Stimulated activated CD8-positive, alpha-beta memory T cell treated with anti-CD3 and anti-CD28 coated beads, Interleukin-2, amount 100 ng/mL, for 48 hours (primary cell): ENCODE results near the gene TNK1.

ENCODE experiments used
- DNase-seq, 2 donors: peaks; one replicate each; pipeline ENCODE4 v3.0.0-alpha.2; 2020; ENCODE audit warnings: low read depth in 2 of 2

TNK1 gene

DNA sequence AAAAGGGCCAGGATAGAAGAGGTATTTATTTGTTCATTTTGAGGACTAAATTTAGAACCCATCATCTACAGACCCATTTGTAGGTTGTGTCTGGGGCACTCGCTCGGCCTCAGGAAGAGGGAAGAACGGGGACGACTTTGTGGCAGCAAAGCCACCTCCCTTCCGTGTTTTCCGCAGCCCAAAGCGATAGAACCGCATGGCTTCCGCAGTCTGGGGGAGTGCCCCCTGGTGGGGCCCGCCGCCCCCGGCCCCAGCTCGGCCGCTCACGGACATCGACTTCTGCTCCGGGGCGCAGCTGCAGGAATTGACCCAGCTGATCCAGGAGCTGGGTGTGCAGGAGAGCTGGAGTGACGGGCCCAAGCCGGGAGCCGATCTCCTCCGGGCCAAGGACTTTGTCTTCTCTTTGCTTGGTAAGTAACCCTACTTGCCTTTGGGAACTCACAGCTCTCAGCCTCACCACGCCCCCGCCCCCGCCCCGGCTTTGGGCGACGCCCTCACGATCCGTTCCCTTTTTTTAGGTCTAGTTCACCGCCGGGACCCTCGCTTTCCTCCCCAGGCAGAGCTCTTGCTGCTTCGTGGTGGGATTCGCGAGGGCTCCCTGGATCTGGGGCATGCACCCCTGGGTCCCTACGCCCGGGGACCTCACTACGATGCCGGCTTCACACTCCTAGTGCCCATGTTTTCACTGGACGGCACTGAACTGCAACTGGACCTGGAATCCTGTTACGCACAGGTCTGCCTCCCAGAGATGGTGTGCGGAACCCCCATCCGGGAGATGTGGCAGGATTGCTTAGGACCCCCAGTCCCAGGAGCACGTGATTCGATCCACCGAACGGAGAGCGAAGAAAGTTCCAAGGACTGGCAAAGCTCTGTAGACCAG is 55.0 kb downstream of the TNK1 start:
- DNase-seq: peak in 1 of 2 donors; percentile 34

GRCh38 chr17:7436556-7437368 is 55.9 kb downstream of the TNK1 start:
- peak; percentile 73 to 76 for DNase-seq

DNA sequence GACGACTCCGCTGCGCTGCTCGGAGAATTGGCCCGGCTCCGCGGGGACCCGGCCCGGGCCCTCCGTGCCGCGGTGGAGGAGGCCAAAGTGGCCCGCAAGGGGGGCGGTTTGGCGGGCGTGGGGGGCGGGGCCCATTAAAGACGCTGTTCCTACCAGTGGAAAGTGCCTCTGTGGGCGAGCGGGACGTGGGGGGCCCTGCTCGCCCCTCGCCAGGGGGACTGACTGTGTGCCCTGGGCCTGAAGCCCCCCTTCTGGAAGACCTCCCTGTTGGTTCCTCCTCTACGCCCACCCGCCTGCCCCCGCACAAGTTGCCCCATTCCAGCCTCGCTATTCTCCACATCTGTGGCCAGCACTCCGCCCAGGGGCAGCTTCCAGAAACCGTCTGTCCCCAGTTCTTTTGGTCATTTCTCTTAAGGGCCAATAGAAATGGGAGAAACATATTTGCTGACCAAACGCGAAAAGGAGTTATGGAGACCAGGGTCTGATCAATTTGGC is 56.5 kb downstream of the TNK1 start:
- DNase-seq: no peak

DNA sequence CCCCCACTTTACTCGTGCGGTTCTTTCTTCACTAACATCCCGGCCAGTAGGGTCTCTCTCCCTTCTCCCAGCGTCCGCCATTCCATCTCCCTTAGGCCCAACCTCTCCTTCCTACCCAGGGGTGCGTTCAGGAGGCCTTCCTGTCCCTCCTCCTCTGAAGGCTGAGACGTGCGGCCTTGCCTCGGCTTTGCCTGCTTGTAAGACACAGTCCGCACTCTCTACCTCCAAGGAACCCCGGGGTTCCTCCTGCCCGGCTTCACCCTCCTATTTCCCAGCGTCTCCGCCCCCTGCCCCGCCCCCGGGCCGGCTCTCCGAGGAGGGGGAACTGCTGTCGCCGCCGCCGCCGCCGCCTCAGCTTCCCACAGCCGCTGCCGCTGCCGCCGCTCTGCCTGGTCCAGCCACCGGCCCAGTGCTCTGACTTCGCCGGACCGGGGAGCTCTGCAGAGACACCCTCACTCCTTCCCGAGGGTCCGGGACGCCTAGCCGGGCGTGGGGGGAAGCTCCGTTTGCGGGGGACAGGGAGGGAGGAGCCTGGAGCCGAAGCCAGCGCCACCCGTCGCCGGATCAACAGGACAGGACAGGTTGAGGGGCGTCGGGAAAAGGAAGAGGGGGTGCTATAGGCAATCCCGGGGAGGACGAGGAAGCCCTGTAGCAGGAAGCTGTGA is 57.2 kb downstream of the TNK1 start:
- DNase-seq: peak; percentile 63 to 66

DNA sequence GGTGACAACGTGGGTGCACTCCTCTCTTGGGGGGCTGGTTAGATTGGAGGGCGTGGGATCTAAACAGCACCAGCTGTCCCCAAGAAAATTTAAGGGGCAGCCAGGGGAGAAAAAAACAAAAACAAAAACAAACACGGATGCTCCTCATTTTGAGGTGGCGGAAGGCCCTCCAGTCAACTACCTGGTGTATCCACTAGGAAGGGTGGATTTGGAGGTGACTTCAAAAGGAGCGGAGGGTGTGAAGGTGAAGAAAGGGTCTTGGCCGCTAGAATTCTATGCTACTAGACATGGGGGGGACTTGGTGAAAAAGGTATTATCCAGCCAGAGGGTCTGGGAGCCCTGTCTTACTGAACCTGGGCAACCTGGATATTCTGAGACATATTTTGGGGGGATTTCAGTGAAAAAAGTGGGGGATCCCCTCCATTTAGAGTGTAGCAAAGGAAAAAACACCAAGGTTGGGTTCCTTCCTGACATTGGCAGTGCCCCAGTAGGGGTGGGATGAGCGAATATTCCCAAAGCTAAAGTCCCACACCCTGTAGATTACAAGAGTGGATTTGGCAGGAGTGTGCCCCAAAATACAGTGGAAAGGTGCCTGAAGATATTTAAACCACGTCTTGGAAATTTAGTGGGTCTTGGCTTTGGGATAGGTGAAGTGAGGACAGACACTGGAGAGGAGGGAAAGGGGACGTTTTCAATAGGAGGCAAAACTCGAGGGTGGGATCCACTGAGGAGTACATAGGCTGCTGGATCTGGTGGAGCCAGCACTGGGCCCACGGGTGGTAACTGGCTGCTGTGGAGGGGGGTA is 58.0 kb downstream of the TNK1 start:
- no peak for DNase-seq
